Measurements from ENCODE around the gene YAF2. TPM values are rescaled to one million over a fixed set of nuclear protein-coding genes. Genes with fewer than 3 reads are reported as not detected.
A peak's percentile ranks its signal among the peaks of the same experiment; 100 is the strongest.

YAF2 gene
- total and polyA plus RNA-seq, 12 donors, result 26.9 to 129 (median 79.3) TPM

- intact Hi-C loops (cut with DNase I), result no loop called here
- TF ChIP-seq CTCF (IDR thresholded peaks at IDR 0.05), result no peak
- peaks cover 0 to 43% (median 0%) of the 10 kb centered on the region in 9 donors for H3K36me3 ChIP-seq
- DNase-seq (no peak), ATAC-seq (peak in 3 of 8 donors; percentile 14 to 66 (median 22))
- peaks cover 0 to 16% (median 8%) of the 10 kb centered on the region in 9 donors for H3K4me1 ChIP-seq
- no peak overlapping the region for H3K27ac ChIP-seq
- H3K27me3 ChIP-seq, result no peaks in the 10 kb centered on the region
- H3K9me3 ChIP-seq, result peaks cover 0 to 15% (median 0%) of the 10 kb centered on the region in 11 donors
- H3K4me3 ChIP-seq, result no peak overlapping the region
Measured at GRCh38 chr12:42173961-42174521, 64.0 kb downstream of the YAF2 start.

DNA sequence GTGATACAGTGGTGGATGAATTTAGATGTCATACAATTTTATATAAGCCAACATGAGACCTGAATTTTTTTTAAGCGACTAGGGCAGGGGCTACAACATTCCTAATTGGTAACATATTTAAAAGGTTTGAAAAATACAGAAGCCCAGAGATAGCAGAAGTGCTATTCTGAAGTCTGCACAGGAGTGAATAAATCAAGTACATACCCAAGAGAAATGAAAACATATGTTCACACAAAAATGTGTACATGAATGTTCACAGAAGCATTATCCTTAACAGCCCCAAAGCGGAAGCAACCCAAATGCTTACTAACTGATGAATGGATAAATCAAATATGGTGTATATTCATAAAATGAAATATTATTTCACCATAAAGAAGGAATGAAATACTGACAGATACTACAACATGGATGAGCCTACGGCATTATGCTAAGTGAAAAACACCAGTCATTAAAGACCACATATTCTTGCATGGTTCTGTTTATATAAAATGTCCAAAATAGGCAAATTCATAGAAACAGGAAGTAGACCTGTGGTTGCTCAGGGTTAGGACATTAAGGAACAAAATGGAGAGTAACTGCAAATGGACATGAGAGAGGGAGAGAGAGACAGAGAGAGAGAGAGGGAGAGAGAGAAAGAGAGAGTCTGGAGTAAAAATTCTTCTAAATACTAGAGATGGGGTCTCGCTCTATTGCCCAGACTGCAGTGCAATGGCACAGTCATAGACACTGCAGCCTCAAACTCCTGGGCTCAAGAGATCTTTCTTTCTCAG is 65.4 kb downstream of the YAF2 start:
- intact Hi-C loops (cut with DNase I), result no loop called here
- Histone ChIP-seq H3K9me3 (peaks cover 0 to 15% (median 0%) of the 10 kb centered on the region in 11 donors), H3K27me3 (no peaks in the 10 kb centered on the region), H3K4me1 (peaks cover 0 to 19% (median 8%) of the 10 kb centered on the region in 9 donors), H3K4me3 (no peak overlapping the region), H3K27ac (no peak overlapping the region), H3K36me3 (peaks cover 0 to 37% (median 0%) of the 10 kb centered on the region in 9 donors)
- no peak for ATAC-seq
- no peak for DNase-seq
- no peak for TF ChIP-seq CTCF (IDR thresholded peaks at IDR 0.05)
- WGBS, 2 donors, result 95 to 97% methylated on average over 4 of the region's 4 CpGs

DNA sequence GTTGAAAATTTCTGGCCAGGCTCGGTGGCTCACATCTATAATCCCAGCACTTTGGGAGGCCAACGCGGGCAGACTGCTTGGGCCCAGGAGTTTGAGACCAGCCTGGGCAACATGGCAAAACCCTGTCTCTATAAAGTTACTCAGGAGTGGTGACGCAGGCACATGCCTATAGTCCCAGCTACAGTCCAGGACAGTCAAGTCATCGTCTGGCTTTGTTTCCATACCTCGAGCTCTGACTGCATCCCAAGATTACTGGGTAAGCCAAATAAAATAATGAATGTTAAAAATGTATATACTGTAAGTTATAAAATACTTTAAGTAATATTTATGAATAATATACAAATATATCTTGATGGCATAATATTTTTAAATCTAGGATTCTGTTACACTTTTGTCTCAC is 70.3 kb downstream of the YAF2 start:
- no peak overlapping the region for H3K4me3 ChIP-seq
- ATAC-seq, result no peak

DNA sequence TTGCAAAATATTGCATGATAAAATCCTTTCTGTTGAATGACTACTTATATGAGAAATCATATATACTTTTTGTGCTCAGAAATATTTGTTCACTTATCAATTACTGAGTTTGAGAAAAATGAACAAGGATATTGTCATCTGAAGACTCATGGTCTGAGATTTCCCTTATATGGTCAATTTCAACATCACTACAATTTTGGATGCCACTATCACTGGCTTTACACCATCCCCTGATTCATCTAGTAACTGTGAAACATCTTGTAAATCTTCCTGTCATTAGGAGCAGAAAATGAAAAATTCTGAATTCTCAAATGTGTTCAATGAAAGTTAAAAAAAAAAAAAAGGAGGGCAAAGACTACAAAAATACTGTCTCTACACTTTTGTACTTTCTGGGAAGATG is 71.5 kb downstream of the YAF2 start:
- peaks cover 0 to 18% (median 0%) of the 10 kb centered on the region in 9 donors for H3K36me3 ChIP-seq
- no peak for TF ChIP-seq CTCF (IDR thresholded peaks at IDR 0.05)
- no peak overlapping the region for H3K27ac ChIP-seq
- peaks cover 0 to 22% (median 13%) of the 10 kb centered on the region in 9 donors for H3K4me1 ChIP-seq
- no peaks in the 10 kb centered on the region for H3K9me3 ChIP-seq
- intact Hi-C loops (cut with DNase I), result no loop called here
- DNase-seq (no peak), ATAC-seq (no peak)
- H3K27me3 ChIP-seq, result no peaks in the 10 kb centered on the region
- no peak overlapping the region for H3K4me3 ChIP-seq

More for the DNA sequence above, 70.3 kb downstream of the YAF2 start:
- Histone ChIP-seq H3K4me1 (peaks cover 0 to 17% (median 9%) of the 10 kb centered on the region in 9 donors), H3K27me3 (no peaks in the 10 kb centered on the region), H3K9me3 (no peaks in the 10 kb centered on the region), H3K36me3 (peaks cover 0 to 20% (median 0%) of the 10 kb centered on the region in 9 donors), H3K27ac (no peak overlapping the region)
- WGBS, 2 donors, result 92 to 95% methylated on average over 6 of the region's 6 CpGs
- DNase-seq, result no peak
- TF ChIP-seq CTCF (IDR thresholded peaks at IDR 0.05), result no peak
- intact Hi-C loops (cut with DNase I), result no loop called here
